Endothelial cell of umbilical vein (primary cell): Measurements from ENCODE around the gene AKT3.

ENCODE experiments used
- EZH2 ChIP-seq: IDR thresholded peaks from 2 replicates; pipeline ENCODE4 v1.6.1; 2012; ENCODE audit warnings: borderline replicate concordance, low read depth, mild to moderate bottlenecking, moderate library complexity, low read length, inconsistent platforms; ENCODE audit not compliant: severe bottlenecking
- JUN ChIP-seq: IDR thresholded peaks from 2 replicates; pipeline ENCODE4 v1.6.1; 2011; ENCODE audit warnings: borderline replicate concordance, low read depth; ENCODE audit not compliant: insufficient read length, insufficient read depth
- POLR2AphosphoS5 ChIP-seq: IDR thresholded peaks from 2 replicates; pipeline ENCODE4 v1.6.1; 2012; ENCODE audit warnings: low read depth, mild to moderate bottlenecking, control low read depth, low read length, moderate library complexity; ENCODE audit not compliant: insufficient read depth
- TF ChIP-seq, protein P1 (sequence below), 2 donors: IDR thresholded peaks; 1 replicate in 1 of 2; 2 replicates in 1 of 2; pipeline ENCODE4 v1.5.1; 2011; ENCODE audit warnings: low read length in 2 of 2, mild to moderate bottlenecking in 2 of 2, moderate library complexity in 2 of 2, control low read depth in 1 of 2, inconsistent platforms in 1 of 2, low read depth in 1 of 2; ENCODE audit not compliant: insufficient read depth in 1 of 2; ENCODE audit errors: extremely low read depth in 1 of 2
- TF ChIP-seq, protein P2 (sequence below): IDR thresholded peaks from 2 replicates; pipeline ENCODE4 v1.6.1; 2011; ENCODE audit not compliant: insufficient read depth, insufficient read length

DNA sequence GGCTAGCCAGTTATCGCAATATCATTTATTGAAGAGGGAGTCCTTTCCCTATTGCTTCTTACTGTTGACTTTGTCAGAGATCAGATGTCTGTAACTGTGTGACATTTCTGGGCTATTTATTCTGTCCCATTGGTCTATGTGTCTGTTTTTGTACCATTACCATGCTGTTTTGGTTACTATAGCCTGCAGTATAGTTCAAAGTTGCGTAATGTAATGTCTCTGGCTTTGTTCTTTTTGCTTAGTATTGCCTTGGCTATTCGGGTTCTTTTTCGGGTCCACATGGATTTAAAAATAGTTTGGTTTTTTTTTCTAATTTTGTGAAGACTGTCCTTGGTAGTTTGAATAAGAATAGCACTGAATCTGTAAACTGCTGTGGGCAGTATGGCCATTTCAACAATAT lies 320.5 kb downstream of the AKT3 start:
- TF ChIP-seq, protein P1, sequence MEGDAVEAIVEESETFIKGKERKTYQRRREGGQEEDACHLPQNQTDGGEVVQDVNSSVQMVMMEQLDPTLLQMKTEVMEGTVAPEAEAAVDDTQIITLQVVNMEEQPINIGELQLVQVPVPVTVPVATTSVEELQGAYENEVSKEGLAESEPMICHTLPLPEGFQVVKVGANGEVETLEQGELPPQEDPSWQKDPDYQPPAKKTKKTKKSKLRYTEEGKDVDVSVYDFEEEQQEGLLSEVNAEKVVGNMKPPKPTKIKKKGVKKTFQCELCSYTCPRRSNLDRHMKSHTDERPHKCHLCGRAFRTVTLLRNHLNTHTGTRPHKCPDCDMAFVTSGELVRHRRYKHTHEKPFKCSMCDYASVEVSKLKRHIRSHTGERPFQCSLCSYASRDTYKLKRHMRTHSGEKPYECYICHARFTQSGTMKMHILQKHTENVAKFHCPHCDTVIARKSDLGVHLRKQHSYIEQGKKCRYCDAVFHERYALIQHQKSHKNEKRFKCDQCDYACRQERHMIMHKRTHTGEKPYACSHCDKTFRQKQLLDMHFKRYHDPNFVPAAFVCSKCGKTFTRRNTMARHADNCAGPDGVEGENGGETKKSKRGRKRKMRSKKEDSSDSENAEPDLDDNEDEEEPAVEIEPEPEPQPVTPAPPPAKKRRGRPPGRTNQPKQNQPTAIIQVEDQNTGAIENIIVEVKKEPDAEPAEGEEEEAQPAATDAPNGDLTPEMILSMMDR (IDR thresholded peaks at IDR 0.05; ENCODE audit: extremely low read depth in 1 of 2, insufficient read depth in 1 of 2, low read depth in 1 of 2, low read length in 2 of 2) = no peak
- TF ChIP-seq EZH2 = no peak
- TF ChIP-seq POLR2AphosphoS5 = no peak
- no peak for TF ChIP-seq JUN
- TF ChIP-seq, protein P2, sequence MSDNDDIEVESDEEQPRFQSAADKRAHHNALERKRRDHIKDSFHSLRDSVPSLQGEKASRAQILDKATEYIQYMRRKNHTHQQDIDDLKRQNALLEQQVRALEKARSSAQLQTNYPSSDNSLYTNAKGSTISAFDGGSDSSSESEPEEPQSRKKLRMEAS = no peak
